Stimulated activated naive CD8-positive, alpha-beta T cell treated with anti-CD3 and anti-CD28 coated beads, Interleukin-15, amount 100 ng/mL, for 72 hours (primary cell): ENCODE measurements around the gene PIK3R5.

Source experiments
- ATAC-seq: fragments of 150-1000 bp; cut with Tn5 transposase; 2 replicates; pipeline ENCODE4 v1.10.0; 2021; ENCODE audit warnings: mild to moderate bottlenecking, moderate library complexity
- DNase-seq, 2 donors: peaks; one replicate each; pipeline ENCODE4 v3.0.0; 2021 to 2022
- H3K27ac Mint-ChIP-seq, 2 donors: one replicate each; pipeline ENCODE4 v1.8.0; 2022; ENCODE audit warnings: mild to moderate bottlenecking in 2 of 2, mixed read lengths in 2 of 2, moderate library complexity in 2 of 2
- H3K27me3 Mint-ChIP-seq: one replicate; pipeline ENCODE4 v1.8.0; 2022; ENCODE audit warnings: mixed read lengths
- H3K4me1 Mint-ChIP-seq: one replicate; pipeline ENCODE4 v1.8.0; 2022; ENCODE audit warnings: mild to moderate bottlenecking, mixed read lengths
- H3K4me3 Mint-ChIP-seq, 2 donors: one replicate each; pipeline ENCODE4 v1.8.0; 2022; ENCODE audit warnings: mild to moderate bottlenecking in 2 of 2, mixed read lengths in 2 of 2, moderate library complexity in 1 of 2
- H3K9me3 Mint-ChIP-seq, 2 donors: one replicate each; pipeline ENCODE4 v1.8.0; 2022; ENCODE audit warnings: mixed read lengths in 2 of 2

Gene PIK3R5

GRCh38 chr17:8928347-8928746, 37.2 kb downstream of the PIK3R5 start:
- Mint-ChIP-seq H3K9me3 (peaks cover 36 to 38% of the 10 kb centered on the region in 2 donors), H3K4me1 (peaks cover 10% of the 10 kb centered on the region), H3K27ac (no peak overlapping the region), H3K4me3 (no peak overlapping the region), H3K27me3 (no peaks in the 10 kb centered on the region)
- DNase-seq (no peak), ATAC-seq (no peak)

- no peak for ATAC-seq
- Mint-ChIP-seq H3K9me3 (peaks cover 36 to 44% of the 10 kb centered on the region in 2 donors), H3K27me3 (no peaks in the 10 kb centered on the region), H3K4me1 (peaks cover 16% of the 10 kb centered on the region), H3K4me3 (no peak overlapping the region), H3K27ac (no peak overlapping the region)
- DNase-seq: no peak
These were observed 38.1 kb downstream of the PIK3R5 start for GRCh38 chr17:8927395-8927794.

DNA sequence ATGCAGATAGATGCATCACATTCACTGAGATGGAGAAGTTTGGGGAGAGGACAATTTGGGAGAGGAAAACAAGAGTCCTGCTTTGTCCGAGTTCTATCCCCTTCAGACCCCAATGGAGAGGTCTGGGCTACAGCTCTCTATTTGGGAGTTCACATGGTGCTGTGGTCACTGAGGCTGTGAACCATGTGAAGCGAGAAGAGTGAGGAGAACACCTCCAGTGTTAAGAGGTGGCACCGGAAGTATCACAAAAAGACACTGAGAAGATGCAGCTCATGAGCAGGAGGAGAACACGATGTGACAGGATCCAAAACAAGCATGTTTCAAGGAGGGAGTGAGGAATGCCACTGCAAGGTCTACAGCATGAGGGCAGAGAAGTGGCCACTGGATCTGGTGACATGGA, 39.7 kb downstream of the PIK3R5 start:
- Mint-ChIP-seq H3K27me3 (no peaks in the 10 kb centered on the region), H3K4me3 (no peak overlapping the region), H3K9me3 (peaks cover 26 to 34% of the 10 kb centered on the region in 2 donors), H3K27ac (no peak overlapping the region), H3K4me1 (peaks cover 15% of the 10 kb centered on the region)
- ATAC-seq: no peak
- DNase-seq: no peak

GRCh38 chr17:8925141-8925540, 40.4 kb downstream of the PIK3R5 start:
- Mint-ChIP-seq H3K27me3 (no peaks in the 10 kb centered on the region), H3K27ac (no peak overlapping the region), H3K4me3 (no peak overlapping the region), H3K4me1 (peaks cover 19% of the 10 kb centered on the region), H3K9me3 (peaks cover 23 to 30% of the 10 kb centered on the region in 2 donors)
- DNase-seq: no peak
- ATAC-seq: no peak

DNA sequence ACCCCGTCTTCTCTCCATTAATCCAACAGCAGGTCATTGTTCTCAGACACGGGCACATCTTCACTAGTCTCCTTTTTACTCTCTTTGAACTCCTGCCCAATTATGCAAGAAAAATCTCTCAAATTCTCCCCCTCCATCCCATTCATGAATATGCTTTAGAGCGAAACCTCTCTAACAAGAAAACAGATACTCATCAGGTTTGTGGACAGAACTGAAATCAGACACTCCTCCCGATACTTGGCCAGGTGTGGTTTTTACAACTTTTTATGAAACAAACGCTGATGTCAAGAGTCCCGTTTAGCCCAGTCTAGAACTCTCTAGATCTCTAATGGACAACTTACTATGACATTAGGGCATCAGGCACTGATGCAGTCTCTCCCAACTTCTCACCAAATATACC, 40.9 kb downstream of the PIK3R5 start:
- Mint-ChIP-seq H3K27ac (no peak overlapping the region), H3K9me3 (peaks cover 18 to 25% of the 10 kb centered on the region in 2 donors), H3K27me3 (no peaks in the 10 kb centered on the region), H3K4me1 (peaks cover 24% of the 10 kb centered on the region), H3K4me3 (no peak overlapping the region)
- DNase-seq (peak in 1 of 2 donors; percentile 50), ATAC-seq (peak; percentile 95)

DNA sequence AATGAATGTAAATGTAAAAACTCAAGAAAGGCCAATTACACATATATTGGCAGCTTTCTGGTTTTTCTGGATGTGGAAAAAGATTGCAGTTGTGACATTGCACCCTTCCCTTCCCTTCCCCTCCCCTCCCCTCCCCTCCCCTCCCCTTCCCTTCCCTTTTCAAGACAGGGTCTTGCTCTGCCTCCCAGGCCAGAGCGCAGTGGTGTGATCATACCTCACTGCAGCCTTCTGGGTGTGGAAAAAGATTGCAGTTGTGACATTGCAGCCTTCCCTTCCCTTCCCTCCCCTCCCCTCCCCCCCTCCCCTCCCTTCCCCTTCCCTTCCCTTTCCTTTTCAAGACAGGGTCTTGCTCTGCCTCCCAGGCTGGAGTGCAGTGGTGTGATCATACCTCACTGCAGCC, 41.7 kb downstream of the PIK3R5 start:
- Mint-ChIP-seq H3K27ac (no peak overlapping the region), H3K4me3 (no peak overlapping the region), H3K4me1 (peaks cover 32% of the 10 kb centered on the region), H3K9me3 (peaks cover 10 to 18% of the 10 kb centered on the region in 2 donors), H3K27me3 (no peaks in the 10 kb centered on the region)
- no peak for ATAC-seq
- DNase-seq: no peak

DNA sequence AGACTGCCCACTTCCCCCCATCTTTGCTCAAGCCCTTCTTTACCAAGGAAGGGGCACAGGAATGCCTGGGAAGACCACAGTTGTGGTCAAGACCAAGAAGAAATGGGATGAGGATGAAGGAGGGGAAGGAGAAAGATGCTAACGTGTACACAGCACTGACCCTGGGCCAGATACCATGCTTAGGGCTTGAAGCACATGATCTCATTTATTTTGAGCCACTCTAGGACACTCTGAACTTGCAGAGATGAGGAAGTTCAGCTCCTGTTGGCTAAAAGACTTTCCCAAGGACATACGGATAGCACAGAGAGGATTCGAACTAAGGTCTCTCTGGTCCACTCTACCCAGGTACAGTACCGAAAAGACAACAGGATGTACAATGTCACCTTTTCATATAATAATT, 42.6 kb downstream of the PIK3R5 start:
- no peak overlapping the region for H3K27ac Mint-ChIP-seq
- no peaks in the 10 kb centered on the region for H3K27me3 Mint-ChIP-seq
- H3K4me3 Mint-ChIP-seq: no peak overlapping the region
- ATAC-seq (no peak), DNase-seq (no peak)
- peaks cover 2 to 10% of the 10 kb centered on the region in 2 donors for H3K9me3 Mint-ChIP-seq
- peaks cover 37% of the 10 kb centered on the region for H3K4me1 Mint-ChIP-seq

DNA sequence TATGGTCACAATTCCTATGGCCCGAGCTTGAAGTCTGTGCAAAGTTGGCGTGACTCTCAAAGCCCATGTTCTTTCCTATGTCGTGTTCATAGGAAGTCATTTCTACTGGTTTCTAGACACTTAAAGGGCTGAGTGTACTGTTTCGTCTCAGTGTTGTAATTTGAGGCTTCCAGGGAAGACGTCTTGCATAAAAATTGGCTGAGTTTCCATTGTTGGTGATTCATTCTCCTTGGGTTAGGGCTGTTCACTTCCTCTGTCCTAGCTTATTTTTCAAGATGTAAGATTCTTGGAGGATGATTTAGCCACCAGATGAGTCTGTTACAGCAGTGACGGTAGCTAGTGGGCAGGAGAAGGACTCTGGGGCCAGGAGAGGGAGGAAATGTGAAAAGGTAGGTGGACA, 43.1 kb downstream of the PIK3R5 start:
- Mint-ChIP-seq H3K9me3 (peaks cover 0 to 7% of the 10 kb centered on the region in 2 donors), H3K4me1 (peaks cover 41% of the 10 kb centered on the region), H3K4me3 (peak overlapping the region; percentile 44 to 66), H3K27me3 (no peaks in the 10 kb centered on the region), H3K27ac (peak overlapping the region; percentile 51 to 80)
- ATAC-seq (no peak), DNase-seq (no peak)

DNA sequence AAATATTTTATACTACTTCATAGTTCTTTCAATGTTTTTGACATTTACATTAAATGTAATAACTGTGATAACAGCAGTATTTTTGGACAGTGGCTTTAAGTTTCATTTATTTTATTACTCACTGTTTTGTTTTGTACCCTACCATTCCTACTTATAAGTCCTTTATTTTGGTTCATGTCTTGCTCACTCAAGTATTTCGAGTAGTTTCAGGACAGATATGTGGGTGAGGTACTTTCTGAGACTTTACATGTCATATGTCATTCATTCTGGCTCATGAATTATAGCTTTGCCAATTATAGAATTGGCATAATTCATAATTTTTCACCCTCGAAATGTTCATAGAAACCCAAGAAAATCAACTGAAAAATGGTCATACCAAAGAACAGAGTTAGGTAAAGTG, 44.4 kb downstream of the PIK3R5 start:
- peak; percentile 71 for ATAC-seq
- H3K4me3 Mint-ChIP-seq: peak overlapping the region in 1 of 2 donors; percentile 14
- H3K27me3 Mint-ChIP-seq: no peaks in the 10 kb centered on the region
- no peak for DNase-seq
- peaks cover 54% of the 10 kb centered on the region for H3K4me1 Mint-ChIP-seq
- peaks cover 0 to 7% of the 10 kb centered on the region in 2 donors for H3K9me3 Mint-ChIP-seq
- H3K27ac Mint-ChIP-seq: no peak overlapping the region

DNA sequence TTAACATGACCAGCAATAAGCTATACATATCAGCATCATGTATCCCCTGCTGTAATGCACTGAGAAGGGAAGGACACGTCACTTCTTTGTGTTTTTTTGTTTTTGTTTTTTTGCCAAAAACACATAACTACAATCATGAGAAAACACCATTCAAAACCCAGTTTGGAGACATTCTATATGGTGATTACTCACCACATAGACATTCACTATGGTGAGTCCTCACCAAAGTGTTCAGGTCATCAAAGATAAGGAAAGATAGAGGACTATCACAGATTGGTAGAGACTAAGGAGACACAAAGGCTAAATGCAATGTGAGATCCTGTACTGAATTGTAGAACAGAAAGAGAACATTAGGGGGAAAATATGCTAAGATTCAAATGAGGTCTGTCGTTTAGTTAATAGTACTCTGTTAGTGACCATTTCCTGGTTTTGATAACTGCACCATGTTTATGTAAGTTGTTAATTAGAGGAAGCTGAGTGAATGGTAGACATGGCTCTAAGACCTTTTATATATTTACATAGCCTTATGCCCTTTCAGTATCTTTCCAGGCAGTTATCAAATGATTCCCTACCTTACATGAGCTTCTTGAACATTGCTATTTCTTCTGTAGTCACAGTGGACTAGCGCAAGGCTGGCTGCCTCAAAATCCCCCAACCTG, 46.6 kb downstream of the PIK3R5 start:
- no peak overlapping the region for H3K4me3 Mint-ChIP-seq
- DNase-seq: no peak
- peaks cover 0 to 7% of the 10 kb centered on the region in 2 donors for H3K9me3 Mint-ChIP-seq
- peaks cover 75% of the 10 kb centered on the region for H3K4me1 Mint-ChIP-seq
- H3K27ac Mint-ChIP-seq: no peak overlapping the region
- no peak for ATAC-seq
- H3K27me3 Mint-ChIP-seq: no peaks in the 10 kb centered on the region

GRCh38 chr17:8916466-8916865, 49.0 kb downstream of the PIK3R5 start:
- Mint-ChIP-seq H3K4me1 (peaks cover 77% of the 10 kb centered on the region), H3K27me3 (no peaks in the 10 kb centered on the region), H3K27ac (peak overlapping the region in 1 of 2 donors; percentile 74), H3K4me3 (no peak overlapping the region), H3K9me3 (no peaks in the 10 kb centered on the region)
- DNase-seq (no peak), ATAC-seq (no peak)

DNA sequence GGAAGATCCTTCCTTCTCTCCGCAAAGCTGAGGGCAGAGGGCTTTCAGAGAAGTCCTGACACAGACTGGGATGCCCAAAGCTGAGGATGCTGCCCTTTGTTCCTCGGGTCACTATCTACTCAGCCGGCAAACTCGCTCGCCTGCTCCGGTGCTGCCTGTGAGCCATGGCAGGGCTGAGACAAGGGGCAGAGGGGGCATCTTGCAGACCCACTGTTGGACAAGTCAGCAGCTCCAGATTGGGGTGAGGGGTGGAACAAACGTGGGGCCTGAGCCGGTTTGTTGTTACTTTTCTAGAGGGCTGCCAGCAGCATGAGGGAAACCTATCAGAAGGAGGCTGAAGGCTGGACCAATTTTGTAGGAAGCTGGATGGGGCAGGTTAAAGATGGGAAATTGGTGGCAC, 51.0 kb downstream of the PIK3R5 start:
- Mint-ChIP-seq H3K27ac (peak overlapping the region in 1 of 2 donors; percentile 4), H3K9me3 (no peaks in the 10 kb centered on the region), H3K4me1 (peaks cover 78% of the 10 kb centered on the region), H3K4me3 (no peak overlapping the region), H3K27me3 (no peaks in the 10 kb centered on the region)
- ATAC-seq (no peak), DNase-seq (no peak)

DNA sequence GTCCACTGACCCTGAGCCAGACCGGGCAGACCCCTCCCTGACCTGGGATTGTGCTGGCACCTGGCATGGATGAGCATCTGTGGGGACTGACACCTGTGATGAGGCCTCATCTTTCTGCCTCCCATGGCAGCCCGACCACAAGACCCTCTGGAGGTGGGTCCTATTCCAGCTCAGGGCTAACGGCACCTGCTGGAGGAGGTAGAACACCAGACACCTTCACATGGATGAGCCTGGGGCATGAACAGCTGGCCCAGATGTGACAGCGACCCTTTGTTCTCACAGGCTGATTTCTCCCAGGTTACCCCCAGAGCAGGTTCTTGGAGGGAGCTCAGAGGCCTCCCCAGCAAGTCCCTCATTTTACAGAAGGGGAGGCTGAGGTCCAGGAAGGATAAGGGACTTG, 51.6 kb downstream of the PIK3R5 start:
- H3K27ac Mint-ChIP-seq: peak overlapping the region in 1 of 2 donors; percentile 77
- peaks cover 74% of the 10 kb centered on the region for H3K4me1 Mint-ChIP-seq
- no peak for ATAC-seq
- H3K4me3 Mint-ChIP-seq: no peak overlapping the region
- no peak for DNase-seq
- no peaks in the 10 kb centered on the region for H3K27me3 Mint-ChIP-seq
- no peaks in the 10 kb centered on the region for H3K9me3 Mint-ChIP-seq

- Mint-ChIP-seq H3K27ac (peak overlapping the region in 1 of 2 donors; percentile 3), H3K4me1 (peaks cover 74% of the 10 kb centered on the region), H3K9me3 (no peaks in the 10 kb centered on the region), H3K4me3 (no peak overlapping the region), H3K27me3 (no peaks in the 10 kb centered on the region)
- ATAC-seq (no peak), DNase-seq (no peak)
These were observed 52.4 kb downstream of the PIK3R5 start for GRCh38 chr17:8913091-8913490.

- Mint-ChIP-seq H3K27me3 (no peaks in the 10 kb centered on the region), H3K9me3 (no peaks in the 10 kb centered on the region), H3K4me3 (no peak overlapping the region), H3K27ac (peak overlapping the region; percentile 42 to 49), H3K4me1 (peaks cover 67% of the 10 kb centered on the region)
- ATAC-seq (no peak), DNase-seq (no peak)
These were observed 53.2 kb downstream of the PIK3R5 start for GRCh38 chr17:8912084-8912981.

DNA sequence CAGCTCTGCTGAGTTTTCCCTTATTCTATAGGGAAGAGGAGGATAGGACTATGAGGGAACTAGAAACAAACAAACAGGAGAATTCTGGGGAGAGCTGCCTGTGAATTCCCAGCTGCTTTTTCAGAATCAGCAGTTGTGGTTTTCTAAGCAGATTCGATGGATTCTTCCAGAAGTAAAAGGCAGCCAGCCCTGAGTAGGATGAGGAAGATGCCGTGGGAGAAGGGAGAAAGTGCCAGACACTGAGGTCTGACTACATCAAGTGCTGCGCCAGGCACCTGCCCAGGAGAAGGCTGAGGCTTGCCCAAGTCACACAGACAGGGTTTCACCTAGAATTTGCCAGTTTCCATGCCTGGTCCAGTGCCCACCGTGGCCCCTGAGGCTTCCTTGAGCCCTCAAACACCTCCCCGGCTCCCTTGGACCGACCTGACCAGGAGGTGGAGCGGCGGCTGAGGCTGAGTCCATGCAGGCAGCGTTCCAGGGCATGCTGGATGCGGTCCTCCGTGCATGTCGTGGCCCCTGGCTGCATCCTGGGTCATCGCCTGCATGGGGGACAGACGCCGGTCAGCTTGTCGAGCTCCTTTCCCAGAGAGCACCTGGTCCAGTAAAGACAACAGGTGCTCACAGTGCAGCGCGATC, 54.4 kb downstream of the PIK3R5 start:
- H3K4me1 Mint-ChIP-seq: peaks cover 54% of the 10 kb centered on the region
- ATAC-seq (no peak), DNase-seq (no peak)
- H3K27ac Mint-ChIP-seq: no peak overlapping the region
- no peak overlapping the region for H3K4me3 Mint-ChIP-seq
- H3K27me3 Mint-ChIP-seq: no peaks in the 10 kb centered on the region
- no peaks in the 10 kb centered on the region for H3K9me3 Mint-ChIP-seq
